Stimulated activated CD4-positive, alpha-beta T cell treated with anti-CD3 and anti-CD28 coated beads, Interleukin-1b, Interleukin-23, amount 100 ng/mL, for 1 hour (primary cell): ENCODE results near the gene CCM2L.

Source experiments
- DNase-seq, 2 donors: peaks; one replicate each; pipeline ENCODE4 v3.0.0-alpha.2; 2020; ENCODE audit warnings: low read depth in 2 of 2

Gene CCM2L

DNA sequence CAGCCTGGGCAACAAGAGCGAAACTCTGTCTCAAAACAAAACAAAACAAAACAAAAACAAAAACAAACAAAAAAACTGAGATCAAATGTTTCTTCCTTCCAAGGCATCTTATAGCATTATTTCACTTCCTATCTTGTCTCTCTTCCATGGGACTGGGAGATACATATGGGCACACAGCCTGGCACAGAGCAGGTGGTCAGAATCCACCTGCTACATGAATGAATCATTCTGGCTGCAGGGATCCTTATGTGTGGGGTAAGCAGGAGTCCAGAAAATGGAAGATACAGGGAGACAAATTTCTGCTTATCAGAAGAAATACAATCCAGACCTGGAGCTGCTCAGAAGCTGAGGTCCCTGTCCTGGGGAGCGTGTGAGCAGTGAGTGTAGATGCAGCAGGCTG is 18.2 kb upstream of the CCM2L start:
- DNase-seq: no peak

DNA sequence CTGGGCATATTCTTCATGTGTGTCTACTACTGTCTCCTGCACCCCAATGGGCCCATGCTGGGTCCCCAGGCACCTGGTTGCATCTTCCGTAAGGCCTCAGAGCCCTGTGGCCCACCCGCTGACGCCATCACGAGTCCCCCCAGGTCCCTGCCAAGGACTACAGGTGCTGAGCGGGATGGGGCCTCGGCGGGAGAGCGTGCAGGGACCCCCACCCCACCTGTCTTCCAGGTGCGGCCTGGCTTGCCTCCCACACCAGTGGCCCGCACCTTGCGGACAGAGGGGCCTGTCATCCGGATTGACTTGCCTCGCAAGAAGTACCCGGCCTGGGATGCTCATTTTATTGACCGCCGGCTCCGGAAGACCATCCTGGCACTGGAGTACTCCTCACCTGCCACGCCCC is 13.2 kb upstream of the CCM2L start:
- DNase-seq: no peak

DNA sequence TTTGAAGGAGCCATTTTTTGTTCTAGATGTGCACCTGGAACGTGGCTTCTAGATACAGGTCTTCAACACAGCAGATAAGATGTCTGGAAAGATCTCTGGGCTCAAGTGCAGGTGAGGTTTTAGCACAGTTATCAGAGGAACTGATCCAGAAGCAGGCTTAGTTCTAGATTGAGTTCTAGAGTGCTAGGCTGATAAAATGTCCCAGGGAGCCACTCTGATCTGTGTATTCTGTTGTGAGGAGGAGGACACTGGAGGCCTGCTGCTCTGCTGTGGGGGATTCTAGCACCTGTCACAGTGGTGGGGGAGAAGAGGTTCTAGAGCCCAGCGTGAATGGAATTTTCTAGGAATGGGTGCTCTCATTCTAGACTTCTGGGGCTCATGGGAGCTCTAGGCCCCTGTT is 12.0 kb upstream of the CCM2L start:
- DNase-seq: no peak

DNA sequence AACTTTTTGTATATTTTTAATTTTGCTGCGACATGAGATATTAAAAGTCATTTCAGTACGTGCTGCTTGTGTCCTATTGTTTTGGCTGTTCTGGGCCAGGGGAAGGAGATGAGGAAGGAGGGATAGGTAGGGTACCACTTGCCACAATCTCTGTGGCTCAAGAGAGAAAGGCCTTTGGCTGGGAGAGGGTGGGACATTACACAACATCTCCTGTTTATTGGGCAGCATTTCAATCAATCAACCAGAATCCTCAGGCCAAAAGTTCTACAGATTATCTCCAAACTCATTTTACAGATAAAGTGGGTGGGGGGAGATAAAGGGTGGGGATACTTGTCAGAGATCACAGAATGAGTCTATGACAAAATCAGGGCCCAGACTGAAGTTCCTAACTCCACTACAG is 6.9 kb upstream of the CCM2L start:
- DNase-seq: no peak

DNA sequence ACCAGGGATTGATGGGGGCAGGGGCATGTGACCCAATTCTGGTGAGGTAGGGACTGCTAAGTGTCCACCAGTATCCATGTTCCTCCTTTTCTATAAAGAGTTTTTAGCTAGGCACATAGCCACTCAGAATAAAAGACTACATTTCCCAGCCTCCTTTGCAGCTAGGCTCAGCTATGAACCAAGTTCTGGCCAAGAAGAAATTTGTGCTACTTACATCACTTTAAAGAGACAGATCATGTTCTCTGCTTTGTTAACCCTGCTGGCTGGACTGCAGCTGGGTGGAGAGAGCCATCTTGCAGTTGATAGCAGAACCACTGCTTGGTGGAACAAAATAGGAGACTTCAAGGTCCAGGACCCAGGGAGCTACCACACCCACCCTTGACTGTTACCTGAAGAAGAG is 5.3 kb upstream of the CCM2L start:
- no peak for DNase-seq

DNA sequence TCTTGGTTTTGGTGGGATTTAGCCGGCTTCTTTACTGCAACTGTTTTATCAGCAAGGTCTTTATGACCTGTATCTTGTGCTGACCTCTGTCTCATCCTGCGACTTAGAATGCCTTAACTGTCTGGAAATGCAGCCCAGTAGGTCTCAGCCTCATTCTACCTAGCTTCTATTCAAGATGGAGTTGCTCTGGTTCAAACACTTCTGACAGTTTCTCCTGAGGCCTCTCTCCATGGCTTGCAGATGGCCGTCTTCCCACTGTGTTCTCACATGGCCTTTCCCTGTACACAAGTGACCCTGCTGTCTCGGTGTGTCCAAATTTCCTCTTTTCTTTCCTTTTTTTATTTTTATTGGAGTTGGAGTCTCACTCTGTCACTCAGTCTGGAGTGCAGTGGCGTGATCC is 4.2 kb upstream of the CCM2L start:
- no peak for DNase-seq

DNA sequence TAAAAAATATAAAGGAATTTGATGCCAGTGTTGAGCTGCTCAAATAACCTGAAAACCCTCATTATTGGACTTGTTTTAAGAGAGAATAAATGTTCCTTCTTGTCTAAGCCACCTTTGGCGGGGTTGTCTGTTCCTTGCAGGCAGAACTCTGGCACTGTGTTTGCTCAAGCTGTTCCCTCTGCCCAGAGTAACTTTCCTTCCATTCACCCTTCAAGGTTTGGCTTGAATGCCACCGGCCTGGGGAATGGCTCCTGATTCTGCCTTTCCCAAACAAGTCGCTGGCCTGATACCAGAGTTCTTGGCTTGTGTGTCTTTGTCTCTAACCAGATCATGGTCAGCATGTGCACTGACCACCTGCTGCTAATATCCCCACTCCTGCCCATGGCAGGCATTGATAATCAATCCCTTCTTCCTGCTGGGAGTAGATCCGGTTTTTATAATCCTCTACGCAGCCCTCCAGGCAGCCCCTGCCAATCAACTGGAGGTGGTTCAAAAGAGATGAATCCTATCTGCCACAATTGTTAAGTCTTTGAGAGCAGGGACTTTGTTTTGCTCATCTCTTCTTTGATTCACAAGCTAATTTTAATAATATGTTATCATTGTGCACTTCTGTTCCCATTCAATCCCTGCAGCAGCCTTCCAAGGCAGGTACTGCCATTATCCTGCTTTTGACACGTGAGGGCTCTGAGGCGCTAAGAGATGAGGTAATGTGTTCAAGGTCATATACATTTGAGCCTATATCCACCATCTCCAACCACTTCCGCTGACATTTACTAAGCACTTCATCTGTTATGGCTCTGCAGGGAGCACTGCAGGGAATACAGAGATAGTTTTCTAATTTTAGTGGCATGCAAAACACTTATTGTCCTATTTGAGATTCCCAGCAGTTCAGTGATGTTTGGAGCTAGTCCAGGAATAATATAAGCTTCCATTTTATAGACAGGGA is 3.1 kb upstream of the CCM2L start:
- no peak for DNase-seq

DNA sequence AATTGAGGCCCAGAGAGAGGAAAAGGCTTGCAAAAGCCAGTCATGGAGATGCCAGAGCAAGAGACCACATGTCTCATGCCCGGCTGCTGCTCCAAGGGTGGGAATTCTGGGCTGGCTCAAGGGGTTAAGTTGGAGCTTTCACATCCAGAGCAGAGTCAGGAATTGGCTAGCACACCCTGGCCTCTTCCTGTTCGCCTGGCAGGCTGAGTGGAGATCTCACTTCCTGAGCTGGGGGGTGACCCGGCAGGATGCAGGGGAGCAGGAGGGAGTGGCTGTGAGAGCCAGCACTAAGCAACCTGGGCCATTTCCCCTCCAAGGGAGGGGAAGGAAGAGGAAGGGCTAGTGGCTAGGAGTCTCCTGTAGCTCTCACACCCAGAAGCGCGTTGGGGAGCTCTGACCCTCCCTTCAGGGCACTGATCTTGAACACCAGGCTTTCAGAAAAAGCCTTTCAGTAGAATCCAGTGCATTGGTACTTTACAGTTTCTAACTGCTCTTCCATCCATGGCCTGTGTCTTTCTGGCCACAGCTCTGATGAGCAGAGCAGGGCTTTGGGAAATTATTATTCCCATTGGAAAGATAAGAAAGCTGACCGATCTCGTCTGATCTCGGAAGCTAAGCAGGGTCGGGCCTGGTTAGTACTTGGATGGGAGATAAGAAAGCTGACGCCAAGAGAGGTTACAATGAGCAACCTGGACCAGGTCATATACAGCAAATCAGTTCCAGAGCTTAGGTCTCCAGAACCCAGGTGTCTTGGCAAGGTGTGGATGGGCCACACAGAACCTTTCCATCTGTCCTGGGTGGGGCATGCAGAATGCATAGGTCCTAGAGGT is 2.2 kb upstream of the CCM2L start:
- no peak for DNase-seq

DNA sequence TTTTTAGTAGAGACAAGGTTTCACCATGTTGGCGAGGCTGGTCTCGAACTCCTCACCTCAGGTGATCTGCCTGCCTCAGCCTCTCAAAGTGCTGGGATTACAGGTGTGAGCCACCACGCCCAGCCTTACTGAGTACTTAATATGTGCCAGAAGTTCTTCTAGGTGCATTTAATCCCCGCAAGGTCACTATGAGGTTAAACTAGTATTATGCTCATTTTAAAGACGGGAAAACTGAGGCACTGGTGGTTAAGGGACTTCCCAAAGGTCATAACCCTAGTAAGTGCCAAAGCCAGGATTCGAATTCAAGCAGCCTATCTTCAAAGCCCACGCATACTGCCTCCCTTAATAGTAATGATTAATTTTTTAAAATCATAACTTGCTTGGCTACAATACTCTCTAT is 674 bp upstream of the CCM2L start:
- DNase-seq: no peak

DNA sequence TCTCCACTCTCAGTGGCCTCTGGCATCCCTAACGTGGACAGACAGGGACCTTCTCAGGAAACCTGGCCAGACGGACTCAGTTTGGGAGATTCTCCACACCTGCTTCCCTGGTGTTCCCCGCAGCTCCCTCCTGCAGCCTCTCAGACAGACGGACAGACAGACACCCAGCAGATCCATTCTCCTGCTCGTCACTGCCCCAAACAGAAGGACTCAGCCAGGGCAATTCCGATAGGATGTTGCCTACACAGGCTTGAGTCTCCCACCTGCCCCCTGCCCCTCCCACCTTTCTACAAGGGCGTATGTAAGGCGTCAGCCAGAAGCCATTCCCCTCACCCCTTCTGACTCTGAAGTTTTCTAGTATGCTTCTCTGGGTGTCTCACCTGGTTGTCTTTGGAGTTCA is 428 bp downstream of the CCM2L start:
- no peak for DNase-seq

DNA sequence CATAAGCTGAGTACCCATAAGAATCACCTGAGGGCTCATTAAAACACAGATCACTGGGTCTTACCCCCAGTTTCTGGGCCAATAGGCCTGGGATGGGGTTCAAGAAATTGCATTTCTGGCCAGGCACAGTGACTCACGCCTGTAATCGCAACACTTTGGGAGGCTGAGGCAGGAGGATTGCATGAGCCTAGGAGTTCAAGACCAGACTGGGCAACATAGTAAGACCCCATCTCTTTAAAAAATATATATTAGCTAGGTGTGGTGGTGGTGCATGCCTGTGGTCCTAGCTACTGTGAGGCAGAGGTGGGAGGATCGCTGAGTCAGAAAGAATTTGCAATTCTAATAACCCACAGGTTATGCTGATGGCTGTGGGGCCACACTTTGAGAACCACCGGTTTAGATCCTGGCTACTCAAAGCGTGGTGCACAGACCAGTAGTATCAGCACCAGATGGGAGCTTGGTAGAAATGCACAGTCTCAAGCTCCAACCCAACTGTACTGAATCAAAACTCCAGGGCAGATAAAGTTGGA is 2.0 kb downstream of the CCM2L start:
- DNase-seq: no peak

DNA sequence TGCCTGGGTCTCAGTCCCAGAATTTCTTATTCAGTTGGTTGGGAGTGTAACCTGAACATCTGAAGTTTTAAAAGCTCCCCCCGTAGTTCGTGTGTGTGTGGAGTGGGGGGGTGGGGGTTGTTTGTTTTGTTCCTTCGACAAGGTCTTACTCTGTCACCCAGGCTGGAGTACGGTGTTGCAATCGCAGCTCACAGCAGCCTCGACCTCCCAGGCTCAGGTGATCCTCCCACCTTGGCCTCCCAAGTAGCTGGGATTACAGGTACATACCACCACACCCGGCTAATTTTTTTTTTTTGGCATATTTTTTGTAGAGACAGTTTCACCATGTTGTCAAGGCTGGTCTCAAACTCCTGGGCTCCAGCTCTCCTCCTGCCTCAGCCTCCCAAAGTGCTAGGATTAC is 3.1 kb downstream of the CCM2L start:
- DNase-seq: no peak

DNA sequence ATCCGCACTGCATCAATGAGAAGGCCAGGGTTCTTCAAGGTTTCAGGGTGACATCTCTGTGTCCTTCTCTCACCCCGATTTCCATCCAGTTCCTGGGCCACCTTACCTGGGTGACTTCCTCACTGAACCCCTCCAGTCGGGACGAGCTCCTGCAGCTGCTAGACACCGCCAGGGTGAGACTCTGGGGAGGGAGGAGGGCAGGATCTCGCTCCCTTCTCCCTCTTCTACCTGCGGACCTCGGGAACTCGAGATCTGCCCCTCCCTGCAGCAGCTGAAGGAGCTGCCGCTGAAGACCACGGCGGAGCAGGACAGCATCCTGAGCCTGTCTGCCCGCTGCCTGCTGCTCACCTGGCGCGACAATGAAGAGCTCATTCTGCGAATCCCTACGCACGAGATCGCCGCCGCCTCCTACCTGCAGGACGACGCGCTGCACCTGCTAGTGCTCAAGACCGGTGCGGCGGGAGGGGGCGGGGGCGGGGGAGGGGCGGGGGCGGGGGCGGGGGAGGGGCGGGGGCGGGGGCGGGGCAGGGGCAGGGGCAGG is 7.5 kb downstream of the CCM2L start:
- DNase-seq: peak in 1 of 2 donors; percentile 5

DNA sequence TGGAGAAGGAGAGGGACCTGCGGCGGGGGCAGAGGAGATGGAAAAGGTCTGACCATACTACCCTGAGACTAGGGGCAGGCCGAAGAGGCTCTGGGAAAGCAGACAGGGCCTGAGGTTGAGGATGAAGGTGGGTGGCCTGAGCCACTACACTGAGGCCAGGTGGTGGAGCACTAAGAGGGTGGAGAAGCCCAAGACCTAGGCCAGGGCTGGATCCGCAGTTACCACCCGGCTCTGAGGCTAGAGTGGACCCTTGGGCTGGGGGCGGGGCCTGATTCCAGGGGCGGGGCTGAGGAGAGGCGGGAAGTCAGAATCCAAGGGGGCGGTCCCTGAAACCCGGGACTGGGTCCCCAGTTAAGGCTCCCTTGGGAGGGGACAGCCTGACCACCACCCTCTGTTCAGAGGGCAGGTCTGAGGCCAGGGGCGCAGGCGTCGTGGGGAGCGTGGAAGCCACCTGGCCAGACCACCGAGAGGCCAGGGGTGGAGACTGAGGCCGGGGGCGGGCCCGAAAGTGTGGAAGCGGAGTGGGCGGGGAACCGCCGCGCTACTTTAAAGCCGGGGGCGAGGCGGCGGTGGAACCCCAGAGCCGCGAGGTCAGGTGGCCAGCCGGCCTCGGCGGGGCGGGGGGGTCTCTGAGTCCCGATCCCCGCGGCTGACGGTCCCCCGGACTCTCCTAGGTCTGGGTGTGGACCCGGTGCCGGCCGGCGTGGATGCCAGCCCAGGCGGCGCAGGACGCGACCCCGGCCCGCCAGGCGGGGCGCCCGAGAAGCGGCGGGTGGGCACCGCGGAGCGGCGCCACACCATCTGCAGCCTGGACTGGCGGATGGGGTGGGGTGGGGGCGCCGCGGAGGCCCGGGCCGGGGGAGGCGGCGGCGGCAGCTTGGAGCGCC is 8.3 kb downstream of the CCM2L start:
- peak; percentile 2 to 37 for DNase-seq

DNA sequence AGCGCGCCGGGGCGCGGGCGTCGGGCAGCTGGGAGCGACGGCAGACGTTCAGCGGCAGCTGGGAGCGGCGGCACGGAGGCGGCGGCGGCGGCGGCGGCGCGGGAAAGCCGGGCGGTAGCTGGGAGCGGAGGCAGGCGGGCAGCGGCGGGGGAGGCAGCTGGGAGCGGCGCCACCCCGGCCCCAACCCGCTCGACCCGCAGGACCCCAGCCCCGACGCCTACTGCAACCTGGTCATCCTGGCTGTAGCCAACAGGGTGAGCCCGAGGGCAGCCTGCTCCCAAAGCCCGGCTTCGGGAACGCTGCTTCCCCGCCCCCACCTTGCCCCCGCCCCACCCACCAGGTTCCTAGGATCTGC is 8.9 kb downstream of the CCM2L start:
- DNase-seq: no peak

DNA sequence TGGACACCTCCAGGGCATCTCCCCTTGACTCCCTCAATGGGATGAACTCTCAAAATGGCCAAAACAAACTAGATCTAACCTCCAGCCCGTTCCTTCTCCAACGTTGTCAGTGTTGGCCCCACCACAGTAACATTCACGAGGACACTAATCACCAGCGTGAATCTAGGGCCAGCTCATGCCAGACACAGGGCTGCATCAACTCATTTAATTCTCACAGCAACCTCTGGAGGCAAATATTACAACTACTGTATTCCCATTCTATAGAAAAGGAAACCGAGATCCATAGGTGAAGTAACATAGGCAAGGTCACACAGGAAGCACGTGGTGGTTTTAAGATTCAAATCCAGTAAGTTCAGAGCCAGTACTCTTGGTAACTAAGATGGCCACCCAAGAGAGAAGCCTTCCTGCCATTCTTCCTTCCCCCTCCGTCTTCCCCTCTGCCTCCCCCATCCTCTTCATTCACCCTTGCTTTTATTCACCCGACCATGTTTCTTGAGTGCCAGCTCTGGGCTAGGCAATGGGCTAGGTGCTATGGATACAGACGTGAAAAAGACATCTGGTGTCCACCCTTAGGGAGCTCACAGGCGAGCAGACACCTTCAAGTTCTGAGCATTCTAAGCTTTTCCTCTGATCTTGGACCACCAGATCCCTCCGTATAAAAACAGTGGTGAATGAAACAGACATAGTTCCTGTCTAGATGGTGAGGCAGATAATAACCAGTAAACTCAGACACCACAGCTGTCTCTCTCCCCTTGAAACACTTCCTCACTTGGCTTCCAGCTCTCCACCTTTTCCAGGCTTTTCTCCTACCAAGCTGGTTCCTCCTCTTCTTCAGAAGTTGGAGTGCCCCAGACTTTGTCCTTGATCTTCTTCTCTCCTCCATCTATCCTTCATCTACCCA is 9.6 kb downstream of the CCM2L start:
- no peak for DNase-seq

DNA sequence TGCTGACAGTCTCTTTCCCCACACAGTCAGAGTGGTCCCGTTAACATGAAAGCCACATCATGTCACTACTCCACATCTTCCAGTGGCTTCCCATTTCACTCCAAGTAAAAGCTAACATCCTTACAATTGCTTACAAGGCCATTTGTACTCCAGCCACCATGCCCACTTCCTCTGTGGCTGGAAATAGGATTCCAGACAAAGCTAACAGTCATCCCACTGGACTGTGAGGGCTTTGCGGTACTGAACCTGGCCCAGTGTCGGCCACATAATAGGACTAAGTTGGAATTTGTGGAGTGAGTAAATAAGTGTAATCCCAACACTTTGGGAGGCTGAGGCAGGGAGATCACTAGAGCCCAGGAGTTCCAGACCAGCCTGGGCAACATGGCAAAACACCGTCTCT is 10.9 kb downstream of the CCM2L start:
- DNase-seq: no peak

DNA sequence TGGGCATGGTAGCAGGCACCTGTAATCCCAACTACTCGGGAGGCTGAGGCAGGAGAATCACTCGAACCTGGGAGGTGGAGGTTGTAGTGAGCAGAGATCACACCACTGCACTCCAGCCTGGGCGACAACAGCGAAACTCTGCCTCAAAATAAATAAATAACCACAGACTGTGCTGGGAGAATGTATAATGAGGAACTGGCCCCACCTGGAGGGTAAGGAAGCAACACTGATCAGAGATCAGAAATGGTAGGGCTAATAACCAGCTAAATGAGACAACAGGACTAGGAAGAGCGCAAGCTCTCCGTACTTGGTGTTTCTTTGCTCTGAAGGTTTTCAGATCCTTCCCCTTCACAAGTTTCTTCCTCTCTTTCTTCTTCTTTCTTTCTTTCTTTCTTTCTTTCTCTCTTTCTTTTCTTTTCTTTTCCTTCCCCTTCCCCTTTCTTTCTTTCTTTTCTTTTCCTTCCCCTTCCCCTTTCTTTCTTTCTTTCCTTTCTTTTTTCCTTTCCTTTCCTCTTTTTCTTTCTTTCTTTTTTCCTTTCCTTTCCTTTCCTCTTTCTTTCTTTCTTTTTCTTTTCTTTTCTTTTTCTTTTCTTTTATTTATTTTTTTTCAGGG is 14.6 kb downstream of the CCM2L start:
- DNase-seq: no peak

DNA sequence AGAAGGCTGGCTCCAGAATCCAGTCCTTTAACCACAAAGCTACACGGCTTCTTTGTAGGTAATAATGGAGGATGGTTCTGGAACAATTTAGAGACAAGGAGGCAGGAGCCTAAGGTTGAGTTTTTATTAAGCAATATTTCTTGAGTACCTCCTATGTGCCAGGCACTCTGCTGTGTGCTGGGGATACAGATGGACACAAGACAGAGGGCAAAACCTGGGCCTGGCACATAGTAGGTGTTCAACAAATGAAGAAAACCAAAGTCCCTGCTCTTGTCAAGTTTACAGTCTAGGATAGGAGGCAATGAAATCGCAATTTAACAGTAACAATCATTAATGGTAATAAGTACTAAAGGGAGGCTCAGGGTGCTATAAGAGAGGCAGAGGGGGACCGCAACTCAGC is 17.4 kb downstream of the CCM2L start:
- no peak for DNase-seq
